ENCODE measurements around the gene NLGN1.

The NLGN1 gene

GRCh38 chr3:173983343-173983742 is 585.8 kb downstream of the NLGN1 start:
- Histone ChIP-seq H3K27me3 (replicated peaks in 2 of 5; ENCODE audit: control insufficient read depth in 4 of 5, insufficient read depth in 5 of 5, low read length in 4 of 5) (no peaks in the 10 kb centered on the region), H3K36me3 (ENCODE audit: control insufficient read depth in 4 of 4, insufficient read depth in 4 of 4, low read length in 3 of 4) (no peaks in the 10 kb centered on the region), H3K4me1 (ENCODE audit: control extremely low read depth in 1 of 4, control insufficient read depth in 4 of 4, insufficient read depth in 4 of 4, low read length in 3 of 4) (no peaks in the 10 kb centered on the region), H3K4me3 (ENCODE audit: control insufficient read depth in 1 of 7, extremely low read depth in 1 of 7, insufficient read depth in 4 of 7, low read depth in 2 of 7, low read length in 6 of 7) (no peak overlapping the region), H3K9me3 (ENCODE audit: control extremely low read depth in 1 of 5, control insufficient read depth in 4 of 5, insufficient read depth in 2 of 5, low read depth in 1 of 5, low read length in 4 of 5) (no peaks in the 10 kb centered on the region), H3K27ac (ENCODE audit: insufficient read depth in 1 of 2, low read depth in 1 of 2, low read length in 2 of 2, poor library complexity in 1 of 2, severe bottlenecking in 2 of 2) (no peak overlapping the region)
- CTCF ChIA-PET = no interaction called here
- 91% methylated on average over 1 of the region's 2 CpGs for WGBS (ENCODE audit: insufficient coverage)
- POLR2A ChIA-PET = no interaction called here
- no peak for DNase-seq

GRCh38 chr3:173986861-173987410 is 589.4 kb downstream of the NLGN1 start:
- ChIA-PET POLR2A (no interaction called here), CTCF (no interaction called here)
- Histone ChIP-seq H3K27ac (ENCODE audit: insufficient read depth in 1 of 2, low read depth in 1 of 2, low read length in 2 of 2, poor library complexity in 1 of 2, severe bottlenecking in 2 of 2) (no peak overlapping the region), H3K9me3 (ENCODE audit: control extremely low read depth in 1 of 5, control insufficient read depth in 4 of 5, insufficient read depth in 2 of 5, low read depth in 1 of 5, low read length in 4 of 5) (no peaks in the 10 kb centered on the region), H3K36me3 (ENCODE audit: control insufficient read depth in 4 of 4, insufficient read depth in 4 of 4, low read length in 3 of 4) (no peaks in the 10 kb centered on the region), H3K27me3 (replicated peaks in 2 of 5; ENCODE audit: control insufficient read depth in 4 of 5, insufficient read depth in 5 of 5, low read length in 4 of 5) (no peaks in the 10 kb centered on the region), H3K4me3 (ENCODE audit: control insufficient read depth in 1 of 7, extremely low read depth in 1 of 7, insufficient read depth in 4 of 7, low read depth in 2 of 7, low read length in 6 of 7) (no peak overlapping the region), H3K4me1 (ENCODE audit: control extremely low read depth in 1 of 4, control insufficient read depth in 4 of 4, insufficient read depth in 4 of 4, low read length in 3 of 4) (no peaks in the 10 kb centered on the region)
- DNase-seq = no peak

- 100% methylated on average over 1 of the region's 1 CpG for WGBS (ENCODE audit: insufficient coverage)
- no peak overlapping the region for H3K4me3 ChIP-seq (ENCODE audit: control insufficient read depth in 1 of 7, extremely low read depth in 1 of 7, insufficient read depth in 4 of 7, low read depth in 2 of 7, low read length in 6 of 7)
- no peaks in the 10 kb centered on the region for H3K36me3 ChIP-seq (ENCODE audit: control insufficient read depth in 4 of 4, insufficient read depth in 4 of 4, low read length in 3 of 4)
- DNase-seq = no peak
- POLR2A ChIA-PET = no interaction called here
- no peaks in the 10 kb centered on the region for H3K27me3 ChIP-seq (replicated peaks in 2 of 5; ENCODE audit: control insufficient read depth in 4 of 5, insufficient read depth in 5 of 5, low read length in 4 of 5)
- CTCF ChIA-PET = no interaction called here
- H3K27ac ChIP-seq (ENCODE audit: insufficient read depth in 1 of 2, low read depth in 1 of 2, low read length in 2 of 2, poor library complexity in 1 of 2, severe bottlenecking in 2 of 2) = no peak overlapping the region
- no peaks in the 10 kb centered on the region for H3K4me1 ChIP-seq (ENCODE audit: control extremely low read depth in 1 of 4, control insufficient read depth in 4 of 4, insufficient read depth in 4 of 4, low read length in 3 of 4)
- H3K9me3 ChIP-seq (ENCODE audit: control extremely low read depth in 1 of 5, control insufficient read depth in 4 of 5, insufficient read depth in 2 of 5, low read depth in 1 of 5, low read length in 4 of 5) = no peaks in the 10 kb centered on the region
Measured at GRCh38 chr3:173988909-173989308, 591.4 kb downstream of the NLGN1 start.

GRCh38 chr3:173992416-173992815 is 594.9 kb downstream of the NLGN1 start:
- Histone ChIP-seq H3K36me3 (ENCODE audit: control insufficient read depth in 4 of 4, insufficient read depth in 4 of 4, low read length in 3 of 4) (no peaks in the 10 kb centered on the region), H3K27ac (ENCODE audit: insufficient read depth in 1 of 2, low read depth in 1 of 2, low read length in 2 of 2, poor library complexity in 1 of 2, severe bottlenecking in 2 of 2) (no peak overlapping the region), H3K4me1 (ENCODE audit: control extremely low read depth in 1 of 4, control insufficient read depth in 4 of 4, insufficient read depth in 4 of 4, low read length in 3 of 4) (no peaks in the 10 kb centered on the region), H3K9me3 (ENCODE audit: control extremely low read depth in 1 of 5, control insufficient read depth in 4 of 5, insufficient read depth in 2 of 5, low read depth in 1 of 5, low read length in 4 of 5) (no peaks in the 10 kb centered on the region), H3K4me3 (ENCODE audit: control insufficient read depth in 1 of 7, extremely low read depth in 1 of 7, insufficient read depth in 4 of 7, low read depth in 2 of 7, low read length in 6 of 7) (no peak overlapping the region), H3K27me3 (replicated peaks in 2 of 5; ENCODE audit: control insufficient read depth in 4 of 5, insufficient read depth in 5 of 5, low read length in 4 of 5) (no peaks in the 10 kb centered on the region)
- DNase-seq = no peak
- ChIA-PET CTCF (interaction anchor here (1.5 kb wide), 1 partner anchor 10 kb away, joined by 3 read pairs; no protein-coding TSS in a partner anchor), POLR2A (no interaction called here)

GRCh38 chr3:173993299-173993698 is 595.8 kb downstream of the NLGN1 start:
- Histone ChIP-seq H3K27ac (ENCODE audit: insufficient read depth in 1 of 2, low read depth in 1 of 2, low read length in 2 of 2, poor library complexity in 1 of 2, severe bottlenecking in 2 of 2) (no peak overlapping the region), H3K27me3 (replicated peaks in 2 of 5; ENCODE audit: control insufficient read depth in 4 of 5, insufficient read depth in 5 of 5, low read length in 4 of 5) (no peaks in the 10 kb centered on the region), H3K4me3 (ENCODE audit: control insufficient read depth in 1 of 7, extremely low read depth in 1 of 7, insufficient read depth in 4 of 7, low read depth in 2 of 7, low read length in 6 of 7) (no peak overlapping the region), H3K4me1 (ENCODE audit: control extremely low read depth in 1 of 4, control insufficient read depth in 4 of 4, insufficient read depth in 4 of 4, low read length in 3 of 4) (no peaks in the 10 kb centered on the region), H3K9me3 (ENCODE audit: control extremely low read depth in 1 of 5, control insufficient read depth in 4 of 5, insufficient read depth in 2 of 5, low read depth in 1 of 5, low read length in 4 of 5) (no peaks in the 10 kb centered on the region), H3K36me3 (ENCODE audit: control insufficient read depth in 4 of 4, insufficient read depth in 4 of 4, low read length in 3 of 4) (no peaks in the 10 kb centered on the region)
- POLR2A ChIA-PET = no interaction called here
- CTCF ChIA-PET = interaction anchor here (0.6 to 1.5 kb wide), 2 partner anchors 10 to 63 kb away, joined by 3 read pairs; no protein-coding TSS in a partner anchor
- DNase-seq = peak in 2 of 3 donors; percentile 2 to 8
- WGBS (ENCODE audit: insufficient coverage) = 100% methylated on average over 1 of the region's 1 CpG

- H3K4me1 ChIP-seq (ENCODE audit: control extremely low read depth in 1 of 4, control insufficient read depth in 4 of 4, insufficient read depth in 4 of 4, low read length in 3 of 4) = no peaks in the 10 kb centered on the region
- H3K4me3 ChIP-seq (ENCODE audit: control insufficient read depth in 1 of 7, extremely low read depth in 1 of 7, insufficient read depth in 4 of 7, low read depth in 2 of 7, low read length in 6 of 7) = no peak overlapping the region
- no peaks in the 10 kb centered on the region for H3K27me3 ChIP-seq (replicated peaks in 2 of 5; ENCODE audit: control insufficient read depth in 4 of 5, insufficient read depth in 5 of 5, low read length in 4 of 5)
- ChIA-PET CTCF (no interaction called here), POLR2A (no interaction called here)
- no peaks in the 10 kb centered on the region for H3K36me3 ChIP-seq (ENCODE audit: control insufficient read depth in 4 of 4, insufficient read depth in 4 of 4, low read length in 3 of 4)
- H3K27ac ChIP-seq (ENCODE audit: insufficient read depth in 1 of 2, low read depth in 1 of 2, low read length in 2 of 2, poor library complexity in 1 of 2, severe bottlenecking in 2 of 2) = no peak overlapping the region
- H3K9me3 ChIP-seq (ENCODE audit: control extremely low read depth in 1 of 5, control insufficient read depth in 4 of 5, insufficient read depth in 2 of 5, low read depth in 1 of 5, low read length in 4 of 5) = no peaks in the 10 kb centered on the region
- no CpG with 5 or more reads among the region's 1 CpG for WGBS (ENCODE audit: insufficient coverage)
- no peak for DNase-seq
Measured at GRCh38 chr3:174000675-174001074, 603.1 kb downstream of the NLGN1 start.

- peak; percentile 7 to 27 (median 9) for DNase-seq
- CTCF ChIA-PET = interaction anchor here (0.8 to 1.9 kb wide), 4 partner anchors 9 to 1022 kb away, joined by 3 to 5 read pairs (median 3); no protein-coding TSS in a partner anchor
- Histone ChIP-seq H3K4me3 (ENCODE audit: control insufficient read depth in 1 of 7, extremely low read depth in 1 of 7, insufficient read depth in 4 of 7, low read depth in 2 of 7, low read length in 6 of 7) (no peak overlapping the region), H3K27me3 (replicated peaks in 2 of 5; ENCODE audit: control insufficient read depth in 4 of 5, insufficient read depth in 5 of 5, low read length in 4 of 5) (no peaks in the 10 kb centered on the region), H3K4me1 (ENCODE audit: control extremely low read depth in 1 of 4, control insufficient read depth in 4 of 4, insufficient read depth in 4 of 4, low read length in 3 of 4) (no peaks in the 10 kb centered on the region), H3K9me3 (ENCODE audit: control extremely low read depth in 1 of 5, control insufficient read depth in 4 of 5, insufficient read depth in 2 of 5, low read depth in 1 of 5, low read length in 4 of 5) (no peaks in the 10 kb centered on the region), H3K27ac (ENCODE audit: insufficient read depth in 1 of 2, low read depth in 1 of 2, low read length in 2 of 2, poor library complexity in 1 of 2, severe bottlenecking in 2 of 2) (no peak overlapping the region), H3K36me3 (ENCODE audit: control insufficient read depth in 4 of 4, insufficient read depth in 4 of 4, low read length in 3 of 4) (no peaks in the 10 kb centered on the region)
- POLR2A ChIA-PET = no interaction called here
- WGBS (ENCODE audit: insufficient coverage) = no CpG with 5 or more reads among the region's 1 CpG
Measured at GRCh38 chr3:174002543-174002942, 605.0 kb downstream of the NLGN1 start.

All from common myeloid progenitor, CD34-positive (primary cell).